K562 (cell line): ENCODE results near the gene CDC37. TPM values are rescaled to one million over a fixed set of nuclear protein-coding genes. Genes with fewer than 3 reads are reported as not detected.
A peak's percentile ranks its signal among the peaks of the same experiment; 100 is the strongest.

ENCODE experiments used
- ATAC-seq: fragments of 200-7000 bp; cut with Tn5 transposase; 3 replicates; pipeline ENCODE4 v1.9.1; 2020; ENCODE audit warnings: moderate library complexity
- BruUV-seq: library from RNA; stranded (reverse); fragments of 400-500 nt; replicated peaks from 2 replicates; lab custom pipeline; 2021; lab: Mats Ljungman, UMichigan
- CTCF ChIA-PET: fragments of 300-600 bp; formaldehyde crosslinking; extraction: SDS; loops from one replicate; lab custom pipeline; 2021; ENCODE audit warnings: low intra/inter-chr PET ratio; lab: Yijun Ruan, JAX
- POLR2A ChIA-PET: fragments of 300-600, 350-650 bp; sonication (Branson Sonifier 250); formaldehyde crosslinking; extraction: SDS; loops from one replicate; lab custom pipeline; 2021; ENCODE audit warnings: antibody characterized with exemption, inconsistent platforms; lab: Yijun Ruan, JAX
- DNase-seq, 4 experiments: peaks; one replicate each; pipeline versions ENCODE4 v3.0.0 to v3.0.0-alpha.2; 2011 to 2018; ENCODE audit warnings: low spot score in 3 of 4, mixed read lengths in 3 of 4; ENCODE audit errors: extremely low read depth in 1 of 4
- FAIRE-seq: peaks from 2 replicates; lab custom pipeline; 2011; peaks lifted over from hg19 to GRCh38; lab: Jason Lieb, UNC
- H2AFZ ChIP-seq: 2 replicates; pipeline ENCODE4 v1.6.0; 2011; ENCODE audit warnings: low read depth, low read length, control low read depth, inconsistent platforms
- H3K27ac ChIP-seq: fragments of 200-600 bp; 3 replicates; pipeline ENCODE4 v1.8.0; 2011; ENCODE audit warnings: low read depth, mild to moderate bottlenecking, control low read depth, inconsistent platforms, low read length, moderate library complexity, mixed read lengths; ENCODE audit errors: extremely low read depth
- H3K27me3 ChIP-seq, 2 experiments: fragments of 300-600 bp in 1 of 2; 2 replicates in 1 of 2; 3 replicates in 1 of 2; pipeline versions ENCODE4 v1.6.0 to v1.8.0; 2011; ENCODE audit warnings: inconsistent platforms in 2 of 2, low read length in 2 of 2, mild to moderate bottlenecking in 1 of 2, mixed read lengths in 1 of 2, moderate library complexity in 1 of 2; ENCODE audit not compliant: control insufficient read depth in 2 of 2, insufficient read depth in 2 of 2
- H3K36me3 ChIP-seq: fragments of 300-600 bp; 3 replicates; pipeline ENCODE4 v1.8.0; 2011; ENCODE audit warnings: mild to moderate bottlenecking, low read length, inconsistent platforms; ENCODE audit not compliant: control insufficient read depth, insufficient read depth
- H3K4me1 ChIP-seq, 2 experiments: fragments of 200-600 bp in 1 of 2; replicated peaks in 1 of 2; 2 replicates in 1 of 2; 3 replicates in 1 of 2; pipeline versions ENCODE4 v1.5.1 to v1.8.0; 2011; ENCODE audit warnings: inconsistent platforms in 2 of 2, low read length in 2 of 2, mild to moderate bottlenecking in 1 of 2, mixed read lengths in 1 of 2, moderate library complexity in 1 of 2; ENCODE audit not compliant: control insufficient read depth in 2 of 2, insufficient read depth in 2 of 2
- H3K4me2 ChIP-seq: 2 replicates; pipeline ENCODE4 v1.6.1; 2011; ENCODE audit warnings: low read length, control low read depth, inconsistent platforms, mixed read lengths; ENCODE audit not compliant: insufficient read depth
- H3K4me3 ChIP-seq: fragments of 200-600 bp; sonication (generic), shearing (Covaris generic); 2 replicates; pipeline ENCODE4 v1.5.1; 2016; ENCODE audit warnings: control low read depth, inconsistent platforms
- H3K79me2 ChIP-seq: fragments of 200-600 bp; 3 replicates; pipeline ENCODE4 v1.8.0; 2011; ENCODE audit warnings: low read length, inconsistent platforms; ENCODE audit not compliant: control insufficient read depth, insufficient read depth
- H3K9ac ChIP-seq, 2 experiments: 2 replicates each; pipeline versions ENCODE4 v1.6.0 to v1.6.1; 2011; ENCODE audit warnings: low read depth in 2 of 2, low read length in 2 of 2, control low read depth in 1 of 2, inconsistent platforms in 1 of 2, mild to moderate bottlenecking in 1 of 2, mixed read lengths in 1 of 2; ENCODE audit not compliant: insufficient read depth in 1 of 2
- H3K9me1 ChIP-seq: one replicate; pipeline ENCODE4 v1.6.0; 2011; ENCODE audit warnings: inconsistent platforms, mild to moderate bottlenecking, low read length, moderate library complexity; ENCODE audit not compliant: control insufficient read depth, insufficient read depth
- H3K9me3 ChIP-seq: replicated peaks from 2 replicates; pipeline ENCODE4 v1.5.1; 2011; ENCODE audit warnings: low read depth, low read length, inconsistent platforms; ENCODE audit not compliant: control insufficient read depth, insufficient read depth
- H4K20me1 ChIP-seq: replicated peaks from 2 replicates; pipeline ENCODE4 v1.6.1; 2011; ENCODE audit warnings: low read length, inconsistent platforms, mixed read lengths; ENCODE audit not compliant: control insufficient read depth, insufficient read depth
- CHD1 ChIP-seq: fragments of 200-600 bp; sonication (generic); IDR thresholded peaks from one replicate; pipeline ENCODE4 v1.6.1; 2012; ENCODE audit warnings: mild to moderate bottlenecking, moderate library complexity, low read length, inconsistent platforms
- KDM1A ChIP-seq, 2 experiments: fragments of 450-650 bp; IDR thresholded peaks; 2 replicates each; pipeline ENCODE4 v1.6.1; 2016; ENCODE audit warnings: mild to moderate bottlenecking in 2 of 2
- NFIC ChIP-seq: fragments of 450-650 bp; IDR thresholded peaks from 2 replicates; pipeline ENCODE4 v1.6.1; 2017; ENCODE audit warnings: mild to moderate bottlenecking, inconsistent platforms
- ZNF444 ChIP-seq: fragments of 250-450 bp; sonication (Bioruptor Pico); IDR thresholded peaks from 2 replicates; pipeline ENCODE4 v1.4.0; 2020; ENCODE audit warnings: mild to moderate bottlenecking, moderate library complexity
- WGBS: fragments of 100-300 bp; shearing (Covaris generic); methylation state at CpG from one replicate; pipeline ENCODE4 v1.1.6; 2016; ENCODE audit warnings: low coverage, mixed read lengths; ENCODE audit not compliant: insufficient coverage; ENCODE audit errors: missing lambda C conversion rate; 5-methylcytosine and 5-hydroxymethylcytosine counted together
- in situ Hi-C: fragments of 300-500 bp; cut with MboI; formaldehyde crosslinking; loops from 4 replicates; pipeline ENCODE4 v1.15.0; 2018; ENCODE audit warnings: inconsistent platforms, mixed read lengths
- intact Hi-C: fragments of 100-400 bp; cut with micrococcal nuclease; formaldehyde crosslinking; loops from 2 replicates; pipeline ENCODE4 v1.14.2; 2022
- polyA plus RNA-seq, 8 experiments: library from polyadenylated mRNA; depleted of rRNA in 4 of 8; stranded (reverse) in 5 of 8; unstranded in 3 of 8; fragments of >200 nt; fragmentation: Nextera tagmentation in 2 of 8; fragmentation: Illumina TruSeq in 1 of 8; extraction: Ambion mirVana in 2 of 8; extraction: Trizol in 1 of 8; gene quantifications; 2 replicates each; pipeline versions ENCODE4 v1.2.1 to v1.2.3, GENCODE V29; 2011 to 2014; ENCODE audit warnings: inconsistent platforms in 1 of 8, missing spikeins in 1 of 8
- total RNA-seq, 7 experiments: library from RNA; depleted of rRNA in 6 of 7; stranded (reverse); fragments of >200 nt in 6 of 7; fragmentation: Illumina TruSeq in 2 of 7; extraction: Trizol in 2 of 7; gene quantifications; 2 replicates each; pipeline versions ENCODE4 v1.2.1 to v1.2.3, GENCODE V29; 2011 to 2021; ENCODE audit warnings: low replicate concordance in 1 of 7
- TF ChIP-seq, protein P1 (sequence below): fragments of 450-650 bp; formaldehyde crosslinking; IDR thresholded peaks from 2 replicates; pipeline ENCODE4 v1.4.0; 2020; ENCODE audit warnings: mild to moderate bottlenecking, moderate library complexity

The CDC37 gene
- total and polyA plus RNA-seq, 9 of the 15 experiments (the other 6 are each of a cell fraction or from before 2014, with no cell fraction given), result 6.6 to 538 (median 227) TPM

DNA sequence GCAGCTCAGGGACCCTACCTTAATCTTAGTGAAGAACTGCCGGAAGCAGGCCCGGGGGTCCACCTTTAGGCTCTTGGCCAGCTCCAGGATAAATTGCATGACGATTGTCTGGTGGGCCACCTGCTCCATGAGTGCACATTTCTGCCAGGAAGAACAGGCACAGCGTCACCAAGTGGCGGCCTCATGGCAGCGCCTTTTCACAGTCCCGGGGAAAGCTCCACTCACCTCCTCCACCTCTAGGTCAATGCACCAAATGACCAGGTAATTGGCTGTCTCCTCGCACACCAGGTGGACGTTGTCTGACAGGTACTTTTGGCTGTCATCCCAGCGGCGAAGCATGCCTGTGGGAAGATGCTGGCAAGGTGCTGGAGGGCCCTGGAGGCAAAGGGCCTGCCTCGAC lies 8.3 kb downstream of the CDC37 start:
- peaks cover 36% of the 10 kb centered on the region for H3K79me2 ChIP-seq
- intact Hi-C loops, result no loop called here
- DNase-seq (peak in 1 of 4 experiments; percentile 9), FAIRE-seq (no peak), ATAC-seq (no peak)
- no peaks in the 10 kb centered on the region for H3K27me3 ChIP-seq
- 93% methylated on average over 12 of the region's 12 CpGs for WGBS
- CTCF ChIA-PET, result no interaction called here
- H3K4me3 ChIP-seq, result no peak overlapping the region
- H4K20me1 ChIP-seq, result peaks cover 16% of the 10 kb centered on the region; the same call in 1 of the 2 replicates
- no peak for TF ChIP-seq ZNF444 (CRISPR knock-in tag)
- no peak for TF ChIP-seq KDM1A (IDR thresholded peaks at IDR 0.05)
- no peak for TF ChIP-seq NFIC
- TF ChIP-seq, protein P1, sequence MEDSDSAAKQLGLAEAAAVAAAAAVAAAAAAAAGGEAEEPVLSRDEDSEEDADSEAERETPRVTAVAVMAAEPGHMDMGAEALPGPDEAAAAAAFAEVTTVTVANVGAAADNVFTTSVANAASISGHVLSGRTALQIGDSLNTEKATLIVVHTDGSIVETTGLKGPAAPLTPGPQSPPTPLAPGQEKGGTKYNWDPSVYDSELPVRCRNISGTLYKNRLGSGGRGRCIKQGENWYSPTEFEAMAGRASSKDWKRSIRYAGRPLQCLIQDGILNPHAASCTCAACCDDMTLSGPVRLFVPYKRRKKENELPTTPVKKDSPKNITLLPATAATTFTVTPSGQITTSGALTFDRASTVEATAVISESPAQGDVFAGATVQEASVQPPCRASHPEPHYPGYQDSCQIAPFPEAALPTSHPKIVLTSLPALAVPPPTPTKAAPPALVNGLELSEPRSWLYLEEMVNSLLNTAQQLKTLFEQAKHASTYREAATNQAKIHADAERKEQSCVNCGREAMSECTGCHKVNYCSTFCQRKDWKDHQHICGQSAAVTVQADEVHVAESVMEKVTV (CRISPR knock-in tag), result no peak
- no peak for TF ChIP-seq CHD1
- H3K9ac ChIP-seq, result no peak overlapping the region
- H3K4me2 ChIP-seq, result no peak overlapping the region
- no peaks in the 10 kb centered on the region for H3K9me3 ChIP-seq
- H3K9me1 ChIP-seq, result no peaks in the 10 kb centered on the region
- H3K27ac ChIP-seq, result no peak overlapping the region
- in situ Hi-C loops, result no loop called here
- POLR2A ChIA-PET, result interaction anchor here (0.6 to 1.0 kb wide), 3 partner anchors 124 to 299 kb away, joined by 3 to 6 read pairs (median 4); partner anchors contain the start of gene ICAM1
- no peak overlapping the region for H2AFZ ChIP-seq
- H3K4me1 ChIP-seq, result peaks cover 6 to 18% of the 10 kb centered on the region in 2 experiments; a peak in 4 of 5 replicates
- H3K36me3 ChIP-seq, result peaks cover 87% of the 10 kb centered on the region; the same call in 2 of the 3 replicates
- BruUV-seq, result no TSS peak
